H1 (cell line): ENCODE measurements around the gene ADD2. TPM values are rescaled to one million over a fixed set of nuclear protein-coding genes. Genes with fewer than 3 reads are reported as not detected.

ENCODE experiments used
- polyA plus RNA-seq, 7 experiments: library from polyadenylated mRNA; depleted of rRNA in 3 of 7; stranded (reverse) in 5 of 7; unstranded in 2 of 7; fragments of >200 nt in 5 of 7; fragments of 200-250 nt in 2 of 7; gene quantifications; 1 replicate in 5 of 7; 2 replicates in 1 of 7; 4 replicates in 1 of 7; pipeline versions ENCODE4 v1.2.1 to v1.2.3, GENCODE V29; 2011 to 2013; ENCODE audit warnings: missing spikeins in 2 of 7, mixed read lengths in 2 of 7
- total RNA-seq: library from RNA; stranded (reverse); fragmentation: NEBNext Ultra II Directional; extraction: Animal tissue kit (Norgen Biotek cat#: 25700); gene quantifications from 2 replicates; pipeline ENCODE4 v1.2.1, GENCODE V29; 2021
- TF ChIP-seq, protein P1 (sequence below): fragments of 300-600 bp; sonication (generic); IDR thresholded peaks from 2 replicates; pipeline ENCODE4 v1.7.1; 2012; ENCODE audit warnings: low read length, moderate library complexity, mild to moderate bottlenecking, inconsistent platforms; ENCODE audit not compliant: insufficient replicate concordance

The ADD2 gene
- total and polyA plus RNA-seq, 2 of the 8 experiments (the other 6 are each of a cell fraction or from before 2014, with no cell fraction given) = 58.5 to 170 TPM

DNA sequence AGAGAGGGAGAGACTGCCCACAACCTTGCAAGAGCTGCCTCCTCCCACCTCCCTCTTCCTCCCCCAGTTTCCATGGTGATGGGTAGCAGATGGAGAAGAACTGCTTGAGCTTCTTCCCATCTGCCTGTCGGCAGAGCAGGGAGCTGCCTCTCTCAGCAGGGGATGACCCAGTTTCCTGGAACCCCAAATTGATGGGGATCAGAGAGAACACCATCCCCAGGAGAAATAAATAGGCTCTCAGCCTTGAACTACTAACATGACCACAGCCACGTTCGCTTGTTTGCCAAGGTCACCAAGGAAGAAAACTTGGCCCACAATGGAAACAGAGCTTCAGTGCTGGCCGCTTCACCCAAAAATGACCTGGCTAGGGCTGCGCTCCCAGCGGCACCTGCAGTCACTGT is 82.2 kb downstream of the ADD2 start (continued):
- TF ChIP-seq, protein P1, sequence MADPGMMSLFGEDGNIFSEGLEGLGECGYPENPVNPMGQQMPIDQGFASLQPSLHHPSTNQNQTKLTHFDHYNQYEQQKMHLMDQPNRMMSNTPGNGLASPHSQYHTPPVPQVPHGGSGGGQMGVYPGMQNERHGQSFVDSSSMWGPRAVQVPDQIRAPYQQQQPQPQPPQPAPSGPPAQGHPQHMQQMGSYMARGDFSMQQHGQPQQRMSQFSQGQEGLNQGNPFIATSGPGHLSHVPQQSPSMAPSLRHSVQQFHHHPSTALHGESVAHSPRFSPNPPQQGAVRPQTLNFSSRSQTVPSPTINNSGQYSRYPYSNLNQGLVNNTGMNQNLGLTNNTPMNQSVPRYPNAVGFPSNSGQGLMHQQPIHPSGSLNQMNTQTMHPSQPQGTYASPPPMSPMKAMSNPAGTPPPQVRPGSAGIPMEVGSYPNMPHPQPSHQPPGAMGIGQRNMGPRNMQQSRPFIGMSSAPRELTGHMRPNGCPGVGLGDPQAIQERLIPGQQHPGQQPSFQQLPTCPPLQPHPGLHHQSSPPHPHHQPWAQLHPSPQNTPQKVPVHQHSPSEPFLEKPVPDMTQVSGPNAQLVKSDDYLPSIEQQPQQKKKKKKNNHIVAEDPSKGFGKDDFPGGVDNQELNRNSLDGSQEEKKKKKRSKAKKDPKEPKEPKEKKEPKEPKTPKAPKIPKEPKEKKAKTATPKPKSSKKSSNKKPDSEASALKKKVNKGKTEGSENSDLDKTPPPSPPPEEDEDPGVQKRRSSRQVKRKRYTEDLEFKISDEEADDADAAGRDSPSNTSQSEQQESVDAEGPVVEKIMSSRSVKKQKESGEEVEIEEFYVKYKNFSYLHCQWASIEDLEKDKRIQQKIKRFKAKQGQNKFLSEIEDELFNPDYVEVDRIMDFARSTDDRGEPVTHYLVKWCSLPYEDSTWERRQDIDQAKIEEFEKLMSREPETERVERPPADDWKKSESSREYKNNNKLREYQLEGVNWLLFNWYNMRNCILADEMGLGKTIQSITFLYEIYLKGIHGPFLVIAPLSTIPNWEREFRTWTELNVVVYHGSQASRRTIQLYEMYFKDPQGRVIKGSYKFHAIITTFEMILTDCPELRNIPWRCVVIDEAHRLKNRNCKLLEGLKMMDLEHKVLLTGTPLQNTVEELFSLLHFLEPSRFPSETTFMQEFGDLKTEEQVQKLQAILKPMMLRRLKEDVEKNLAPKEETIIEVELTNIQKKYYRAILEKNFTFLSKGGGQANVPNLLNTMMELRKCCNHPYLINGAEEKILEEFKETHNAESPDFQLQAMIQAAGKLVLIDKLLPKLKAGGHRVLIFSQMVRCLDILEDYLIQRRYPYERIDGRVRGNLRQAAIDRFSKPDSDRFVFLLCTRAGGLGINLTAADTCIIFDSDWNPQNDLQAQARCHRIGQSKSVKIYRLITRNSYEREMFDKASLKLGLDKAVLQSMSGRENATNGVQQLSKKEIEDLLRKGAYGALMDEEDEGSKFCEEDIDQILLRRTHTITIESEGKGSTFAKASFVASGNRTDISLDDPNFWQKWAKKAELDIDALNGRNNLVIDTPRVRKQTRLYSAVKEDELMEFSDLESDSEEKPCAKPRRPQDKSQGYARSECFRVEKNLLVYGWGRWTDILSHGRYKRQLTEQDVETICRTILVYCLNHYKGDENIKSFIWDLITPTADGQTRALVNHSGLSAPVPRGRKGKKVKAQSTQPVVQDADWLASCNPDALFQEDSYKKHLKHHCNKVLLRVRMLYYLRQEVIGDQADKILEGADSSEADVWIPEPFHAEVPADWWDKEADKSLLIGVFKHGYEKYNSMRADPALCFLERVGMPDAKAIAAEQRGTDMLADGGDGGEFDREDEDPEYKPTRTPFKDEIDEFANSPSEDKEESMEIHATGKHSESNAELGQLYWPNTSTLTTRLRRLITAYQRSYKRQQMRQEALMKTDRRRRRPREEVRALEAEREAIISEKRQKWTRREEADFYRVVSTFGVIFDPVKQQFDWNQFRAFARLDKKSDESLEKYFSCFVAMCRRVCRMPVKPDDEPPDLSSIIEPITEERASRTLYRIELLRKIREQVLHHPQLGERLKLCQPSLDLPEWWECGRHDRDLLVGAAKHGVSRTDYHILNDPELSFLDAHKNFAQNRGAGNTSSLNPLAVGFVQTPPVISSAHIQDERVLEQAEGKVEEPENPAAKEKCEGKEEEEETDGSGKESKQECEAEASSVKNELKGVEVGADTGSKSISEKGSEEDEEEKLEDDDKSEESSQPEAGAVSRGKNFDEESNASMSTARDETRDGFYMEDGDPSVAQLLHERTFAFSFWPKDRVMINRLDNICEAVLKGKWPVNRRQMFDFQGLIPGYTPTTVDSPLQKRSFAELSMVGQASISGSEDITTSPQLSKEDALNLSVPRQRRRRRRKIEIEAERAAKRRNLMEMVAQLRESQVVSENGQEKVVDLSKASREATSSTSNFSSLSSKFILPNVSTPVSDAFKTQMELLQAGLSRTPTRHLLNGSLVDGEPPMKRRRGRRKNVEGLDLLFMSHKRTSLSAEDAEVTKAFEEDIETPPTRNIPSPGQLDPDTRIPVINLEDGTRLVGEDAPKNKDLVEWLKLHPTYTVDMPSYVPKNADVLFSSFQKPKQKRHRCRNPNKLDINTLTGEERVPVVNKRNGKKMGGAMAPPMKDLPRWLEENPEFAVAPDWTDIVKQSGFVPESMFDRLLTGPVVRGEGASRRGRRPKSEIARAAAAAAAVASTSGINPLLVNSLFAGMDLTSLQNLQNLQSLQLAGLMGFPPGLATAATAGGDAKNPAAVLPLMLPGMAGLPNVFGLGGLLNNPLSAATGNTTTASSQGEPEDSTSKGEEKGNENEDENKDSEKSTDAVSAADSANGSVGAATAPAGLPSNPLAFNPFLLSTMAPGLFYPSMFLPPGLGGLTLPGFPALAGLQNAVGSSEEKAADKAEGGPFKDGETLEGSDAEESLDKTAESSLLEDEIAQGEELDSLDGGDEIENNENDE = no peak
- TF ChIP-seq, all 59 proteins: peak for 0
